NCI-H69 (cell line): Measurements from ENCODE around the gene XRCC2.

Source experiments
- DNase-seq: peaks from one replicate; lab custom pipeline; 2025; lab: John Stamatoyannopoulos, UW

The XRCC2 gene

DNA sequence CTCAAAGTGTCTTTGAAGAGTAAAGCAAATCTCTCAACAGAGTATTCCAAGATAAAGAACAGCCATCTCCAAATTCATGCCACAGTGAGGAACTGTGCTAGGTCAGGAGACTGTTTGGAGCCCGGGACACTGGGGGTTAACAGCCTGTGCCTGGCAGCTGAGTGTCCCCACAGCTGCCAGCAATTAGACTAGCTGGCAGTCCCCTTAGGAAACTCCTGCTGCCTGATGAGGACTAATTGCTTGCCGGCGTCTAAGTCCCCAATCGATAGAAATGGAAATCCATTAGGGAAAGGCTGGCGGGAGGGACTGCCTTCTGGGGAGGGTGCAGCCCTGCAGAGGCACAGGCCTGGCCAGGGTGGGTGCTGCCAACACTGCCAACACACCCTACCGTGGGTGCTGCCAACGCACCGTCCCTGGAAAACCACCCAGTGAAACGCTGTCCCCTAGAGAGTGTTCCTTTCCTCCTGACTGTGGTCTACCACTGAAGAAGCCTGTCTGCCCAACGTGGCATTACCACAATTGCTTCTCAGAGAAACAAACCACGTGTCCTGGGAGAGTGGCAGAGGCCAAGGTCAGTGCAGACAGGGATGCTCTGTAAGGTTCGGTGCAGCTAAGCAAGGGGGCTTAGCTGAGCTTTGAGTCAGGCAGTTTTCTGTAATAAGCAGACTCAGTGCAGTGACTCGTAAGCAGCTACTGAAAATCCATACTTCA is 60.8 kb downstream of the XRCC2 start:
- DNase-seq, result peak; percentile 95

DNA sequence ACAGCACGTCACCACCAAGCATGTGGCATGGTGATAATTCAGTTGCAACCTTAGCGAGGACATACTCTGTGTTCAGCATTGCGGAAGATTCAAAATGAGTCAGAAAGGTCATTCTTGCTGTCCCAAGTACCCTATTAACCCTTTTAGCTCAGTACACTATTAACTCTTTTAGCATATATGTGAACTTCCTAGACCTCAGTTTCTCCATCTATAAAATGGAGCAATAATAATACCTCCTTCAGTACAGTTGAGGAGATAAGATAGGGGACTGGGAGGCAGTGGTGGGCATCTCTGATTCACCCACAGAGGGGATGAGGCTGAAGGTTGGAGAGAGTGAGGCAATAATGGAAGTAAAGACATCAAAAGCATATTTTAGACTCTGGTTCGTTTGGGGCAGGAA is 67.3 kb downstream of the XRCC2 start:
- DNase-seq, result no peak

DNA sequence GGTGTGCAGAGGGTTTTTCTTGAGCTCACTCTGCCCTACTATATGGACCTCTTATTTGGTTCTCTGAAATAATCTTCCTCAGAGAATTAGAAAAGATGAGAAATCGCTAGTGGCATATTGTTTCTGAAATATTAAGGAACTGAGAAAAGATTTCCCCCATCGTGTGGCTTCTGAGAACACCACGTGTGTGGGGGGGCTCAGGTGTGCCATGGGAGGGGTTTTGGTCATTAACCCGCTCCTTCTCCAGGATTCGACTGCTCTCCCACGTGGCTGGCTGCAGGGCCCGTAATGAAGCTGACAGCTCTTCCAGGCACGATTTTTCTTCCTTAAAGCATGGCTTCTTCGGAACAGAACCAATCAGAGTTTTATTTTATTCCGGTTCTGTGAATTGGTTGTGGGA is 67.7 kb downstream of the XRCC2 start:
- DNase-seq, result no peak

DNA sequence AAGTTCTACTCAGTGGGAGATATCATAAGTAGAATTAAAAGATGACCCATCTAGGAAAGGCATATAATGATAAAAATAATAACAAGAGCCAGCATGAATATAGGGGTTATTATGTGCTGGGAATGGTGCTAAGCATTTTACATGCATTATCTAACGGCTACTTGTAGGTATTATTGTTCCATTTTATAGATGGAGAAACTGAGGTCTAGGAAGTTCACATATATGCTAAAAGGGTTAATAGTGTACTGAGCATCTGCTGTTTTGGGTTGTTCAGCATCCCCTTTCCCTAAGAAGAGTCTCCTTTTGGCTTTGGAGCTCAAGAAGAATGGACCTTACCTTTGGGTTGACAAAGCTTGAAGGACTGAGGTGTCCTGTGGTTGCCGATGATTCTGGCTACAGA is 68.9 kb downstream of the XRCC2 start:
- DNase-seq, result no peak

DNA sequence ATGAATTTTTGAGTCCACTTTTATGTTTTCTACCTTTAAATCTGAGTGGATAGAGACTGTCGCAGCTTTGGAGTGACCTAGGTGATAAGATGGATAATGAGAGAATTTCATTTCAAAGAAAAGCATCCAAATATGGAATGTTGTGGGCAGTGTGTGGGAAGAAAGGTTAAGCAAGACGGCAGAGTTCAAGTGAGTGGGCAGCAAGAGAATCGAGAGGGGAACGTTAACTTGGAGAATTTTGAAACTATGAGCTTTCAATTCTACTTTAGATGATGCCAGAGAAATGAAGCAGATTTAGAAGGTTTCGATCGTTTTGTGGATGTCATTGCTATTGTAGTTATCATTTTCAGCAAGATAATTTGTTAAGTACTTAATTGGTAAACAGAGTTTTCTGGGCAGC is 73.0 kb downstream of the XRCC2 start:
- no peak for DNase-seq

DNA sequence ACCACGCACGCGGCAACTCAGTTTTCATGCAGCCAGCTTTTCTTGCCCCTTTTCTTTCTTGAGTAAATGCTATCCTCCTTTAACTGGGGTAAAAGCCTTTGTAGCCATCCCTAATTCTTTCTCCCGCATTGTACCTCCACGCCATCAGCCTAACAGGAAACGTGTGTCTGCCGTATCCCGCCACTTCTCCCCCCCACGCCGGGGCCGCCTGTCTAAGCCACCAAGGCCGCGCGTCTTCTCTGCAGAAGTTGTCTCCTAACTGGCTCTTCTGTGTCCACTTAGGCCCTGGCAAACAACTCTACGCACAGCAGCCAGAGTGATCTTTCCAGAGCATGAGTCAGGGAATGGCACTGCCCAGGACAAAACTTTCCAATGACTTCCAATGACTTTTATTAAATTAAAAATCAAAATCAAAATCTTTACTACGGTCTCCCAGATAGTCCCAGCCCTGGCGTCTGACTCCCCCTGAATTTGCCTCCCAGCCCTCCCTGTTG is 74.6 kb downstream of the XRCC2 start:
- DNase-seq, result no peak

DNA sequence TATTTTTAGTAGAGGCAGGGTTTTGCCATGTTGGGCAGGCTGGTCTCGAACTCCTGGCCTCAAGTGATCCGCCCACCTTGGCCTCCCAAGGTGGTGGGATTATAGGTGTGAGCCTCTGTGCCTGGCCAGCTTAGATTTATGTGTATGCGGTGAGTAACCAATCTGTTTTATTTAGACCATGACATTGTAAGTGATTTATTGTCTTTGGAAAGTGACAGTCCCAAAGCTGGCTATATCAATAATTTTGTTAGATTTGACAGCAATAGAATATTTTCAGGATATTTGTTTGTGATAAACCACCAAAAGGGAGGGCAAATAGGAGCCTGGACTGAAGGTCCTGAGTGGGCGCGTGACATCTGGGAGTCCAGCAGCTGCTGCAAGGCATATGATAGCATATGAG is 75.7 kb downstream of the XRCC2 start:
- no peak for DNase-seq

DNA sequence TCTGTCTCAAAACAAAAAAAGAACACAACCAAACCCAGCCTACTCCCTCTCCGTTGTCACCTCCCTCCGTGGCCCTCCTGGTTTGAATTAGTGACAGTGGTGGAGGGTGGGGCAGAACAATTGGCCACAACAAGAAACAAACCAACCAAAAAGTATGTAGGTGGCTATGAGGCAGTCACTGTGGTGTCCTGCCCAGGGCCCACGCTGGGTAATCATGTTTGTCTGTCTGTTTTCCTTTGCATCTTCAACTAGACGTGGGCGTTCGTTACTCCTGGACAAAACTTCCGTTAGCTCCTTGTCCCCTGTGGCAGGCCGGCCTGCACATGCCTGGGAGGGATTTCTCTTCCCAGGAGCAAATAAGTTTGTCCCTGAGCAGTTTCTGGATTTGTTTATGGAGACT is 78.4 kb downstream of the XRCC2 start:
- DNase-seq, result no peak

DNA sequence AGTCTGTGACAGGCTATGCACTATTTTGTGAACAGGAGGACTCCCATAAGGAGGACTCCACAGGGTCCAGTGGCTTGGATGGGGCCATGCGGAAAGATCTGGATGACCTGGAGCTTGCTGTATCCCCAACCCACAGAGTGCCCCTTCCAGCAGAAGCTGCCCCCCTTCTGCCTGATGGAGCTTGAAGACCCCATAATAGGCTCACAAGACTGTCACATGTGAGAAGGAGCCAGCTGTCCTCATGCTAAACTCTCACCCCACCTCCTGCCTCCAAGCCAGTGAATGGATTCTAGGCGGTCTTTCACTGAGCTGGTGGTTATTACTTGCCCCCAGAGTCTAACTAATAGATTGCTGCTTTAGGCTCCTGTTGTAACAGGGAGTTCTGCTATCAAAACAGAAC is 79.1 kb downstream of the XRCC2 start:
- no peak for DNase-seq
